Mucosa of rectum (tissue), 2 donors: ENCODE data around the gene RGSL1.

Experiments used
- H3K27ac ChIP-seq, 2 donors: one replicate each; pipeline ENCODE4 v1.7.0; 2013; ENCODE audit warnings: inconsistent platforms in 2 of 2, low read depth in 2 of 2, low read length in 2 of 2
- H3K27me3 ChIP-seq, 2 donors: one replicate each; pipeline ENCODE4 v1.7.0; 2013; ENCODE audit warnings: low read length in 2 of 2; ENCODE audit not compliant: control insufficient read depth in 2 of 2, insufficient read depth in 2 of 2
- H3K36me3 ChIP-seq, 2 donors: one replicate each; pipeline ENCODE4 v1.7.0; 2013; ENCODE audit warnings: low read length in 2 of 2; ENCODE audit not compliant: control insufficient read depth in 2 of 2, insufficient read depth in 2 of 2
- H3K4me1 ChIP-seq, 2 donors: one replicate each; pipeline ENCODE4 v1.7.0; 2013; ENCODE audit warnings: low read length in 2 of 2, mild to moderate bottlenecking in 1 of 2; ENCODE audit not compliant: control insufficient read depth in 2 of 2, insufficient read depth in 2 of 2
- H3K4me3 ChIP-seq, 2 donors: one replicate each; pipeline ENCODE4 v1.7.0; 2013; ENCODE audit warnings: low read length in 2 of 2
- H3K9ac ChIP-seq, 2 donors: one replicate each; pipeline ENCODE4 v1.7.0; 2013; ENCODE audit warnings: low read length in 2 of 2, low read depth in 1 of 2, mild to moderate bottlenecking in 1 of 2
- H3K9me3 ChIP-seq, 2 donors: one replicate each; pipeline ENCODE4 v1.7.0; 2013; ENCODE audit warnings: low read length in 2 of 2; ENCODE audit not compliant: control insufficient read depth in 2 of 2
- donor health status: healthy.
- donor health status: Normal muscosa, but diverticular disease.

The RGSL1 gene

DNA sequence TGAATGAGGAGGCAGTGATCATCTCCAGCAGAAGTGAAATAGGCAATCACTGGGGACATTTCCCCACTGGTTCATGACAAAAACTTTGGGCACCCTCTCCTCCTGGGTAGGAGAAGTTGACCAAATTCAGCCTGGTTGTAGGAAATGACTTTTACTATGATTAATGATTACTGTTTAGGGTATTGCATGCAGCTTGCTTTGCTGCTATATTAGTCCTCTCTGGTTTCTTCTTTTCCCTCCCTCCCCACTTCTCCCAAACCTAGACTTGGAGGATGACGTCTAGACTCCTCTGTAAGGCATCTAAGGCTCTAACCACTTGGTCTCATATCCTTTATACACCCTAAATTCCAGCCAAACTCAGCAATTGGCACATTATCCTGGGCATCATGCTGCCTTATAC, 157.6 kb downstream of the RGSL1 start:
- H3K36me3 ChIP-seq: no peaks in the 10 kb centered on the region
- H3K4me3 ChIP-seq: no peak overlapping the region
- H3K4me1 ChIP-seq: peaks cover 9 to 12% of the 10 kb centered on the region in 2 donors
- H3K27ac ChIP-seq: no peak overlapping the region
- H3K9me3 ChIP-seq: no peaks in the 10 kb centered on the region
- H3K9ac ChIP-seq: no peak overlapping the region
- peaks cover 0 to 4% of the 10 kb centered on the region in 2 donors for H3K27me3 ChIP-seq

DNA sequence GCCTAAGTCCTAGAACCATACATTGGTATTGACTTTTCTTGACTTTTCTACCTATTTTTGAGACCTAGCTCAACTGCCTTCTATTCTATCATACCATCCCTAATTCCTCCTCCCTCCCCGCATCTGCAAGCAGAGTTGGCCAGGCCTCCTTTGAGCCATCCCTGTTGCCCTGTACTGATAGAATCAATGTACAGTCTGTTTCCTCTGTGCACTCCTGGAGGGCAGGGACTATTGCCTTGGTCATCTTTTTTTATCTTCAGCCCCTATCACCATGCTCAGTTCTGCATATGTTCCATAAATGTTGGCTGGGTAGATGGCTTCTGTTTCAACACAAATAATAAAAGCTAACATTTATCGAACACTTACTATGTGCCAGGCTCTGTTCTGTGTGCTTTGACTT, 158.3 kb downstream of the RGSL1 start:
- H3K27ac ChIP-seq: no peak overlapping the region
- no peaks in the 10 kb centered on the region for H3K36me3 ChIP-seq
- no peaks in the 10 kb centered on the region for H3K9me3 ChIP-seq
- peaks cover 0 to 2% of the 10 kb centered on the region in 2 donors for H3K27me3 ChIP-seq
- no peak overlapping the region for H3K4me3 ChIP-seq
- H3K4me1 ChIP-seq: peaks cover 9 to 12% of the 10 kb centered on the region in 2 donors
- no peak overlapping the region for H3K9ac ChIP-seq

DNA sequence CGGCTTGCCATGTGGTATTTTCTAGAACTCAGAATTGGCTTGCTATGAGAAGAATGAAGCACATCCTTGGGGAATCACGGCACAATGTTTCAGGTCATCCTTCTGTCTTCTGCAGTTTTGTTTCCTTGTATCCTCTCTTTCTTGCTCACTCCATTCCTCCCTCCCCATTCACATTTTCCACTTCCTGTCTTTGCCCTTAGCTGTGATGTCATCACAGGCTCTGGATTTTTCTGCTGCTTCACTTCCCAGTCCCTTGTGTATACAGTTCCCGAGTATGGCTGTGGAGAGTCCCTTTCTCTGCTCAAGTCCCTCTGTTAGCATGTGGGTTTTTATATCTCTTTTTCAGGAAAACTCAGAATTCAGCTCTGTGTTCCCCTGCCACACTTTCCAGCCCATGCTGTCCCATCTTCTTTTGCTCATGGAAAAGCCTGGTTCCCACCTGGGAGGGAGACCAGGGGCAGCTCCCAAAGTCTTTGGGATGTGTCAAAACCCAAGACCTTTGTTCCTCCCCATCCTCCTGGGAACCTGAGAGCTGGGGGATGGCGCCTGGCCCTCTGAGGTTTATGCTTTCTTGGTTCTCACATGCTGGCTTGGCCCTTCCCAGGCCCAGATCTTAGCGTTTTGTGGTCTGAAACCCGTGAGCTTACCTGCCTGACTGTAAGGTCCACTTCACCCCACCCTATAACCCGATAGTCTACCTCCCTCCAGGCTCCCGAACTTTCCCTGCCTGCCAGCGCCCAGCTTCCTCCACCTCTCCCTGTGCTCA, 159.1 kb downstream of the RGSL1 start:
- H3K27ac ChIP-seq: peak overlapping the region in 1 of 2 donors; percentile 18
- peaks cover 6% of the 10 kb centered on the region in 2 donors for H3K4me1 ChIP-seq
- no peaks in the 10 kb centered on the region for H3K36me3 ChIP-seq
- no peak overlapping the region for H3K4me3 ChIP-seq
- no peak overlapping the region for H3K9ac ChIP-seq
- H3K27me3 ChIP-seq: peaks cover 2 to 10% of the 10 kb centered on the region in 2 donors
- H3K9me3 ChIP-seq: no peaks in the 10 kb centered on the region
